Heart right ventricle (tissue), 16 donors: ENCODE results near the gene BTG4. TPM values are rescaled to one million over a fixed set of nuclear protein-coding genes. Genes with fewer than 3 reads are reported as not detected.
A peak's percentile ranks its signal among the peaks of the same experiment; 100 is the strongest.

Source experiments
- ATAC-seq, 8 donors: fragments of 200-7000 bp; cut with Tn5 transposase; one replicate each; pipeline ENCODE4 v1.9.1; 2020; ENCODE audit warnings: mild to moderate bottlenecking in 8 of 8, moderate library complexity in 8 of 8, moderate number of reproducible peaks in 1 of 8
- DNase-seq, 2 donors: peaks; one replicate each; pipeline ENCODE4 v3.0.0-alpha.2; 2020
- H3K27ac ChIP-seq, 10 donors: fragments of 200-600 bp; sonication (generic) in 2 of 10; one replicate each; pipeline versions ENCODE4 v1.5.0 to v1.8.0; 2020 to 2022; ENCODE audit warnings: mild to moderate bottlenecking in 3 of 10
- H3K27me3 ChIP-seq, 7 donors: fragments of 200-600 bp; one replicate each; pipeline ENCODE4 v1.8.0; 2021 to 2022; ENCODE audit warnings: mild to moderate bottlenecking in 2 of 7
- H3K36me3 ChIP-seq, 9 donors: fragments of 200-600 bp; sonication (generic) in 1 of 9; one replicate each; pipeline versions ENCODE4 v1.5.0 to v1.8.0; 2020 to 2022; ENCODE audit warnings: mild to moderate bottlenecking in 2 of 9
- H3K4me1 ChIP-seq, 9 donors: fragments of 200-600 bp; sonication (generic) in 1 of 9; one replicate each; pipeline versions ENCODE4 v1.5.0 to v1.8.0; 2020 to 2022; ENCODE audit warnings: mild to moderate bottlenecking in 4 of 9
- H3K4me3 ChIP-seq, 10 donors: fragments of 200-600 bp; sonication (generic) in 2 of 10; one replicate each; pipeline versions ENCODE4 v1.5.0 to v1.8.0; 2020 to 2022; ENCODE audit warnings: mild to moderate bottlenecking in 7 of 10, moderate library complexity in 2 of 10
- H3K9me3 ChIP-seq, 11 donors: fragments of 200-600 bp in 10 of 11; sonication (generic) in 2 of 11; one replicate each; pipeline versions ENCODE4 v1.5.0 to v1.8.0; 2013 to 2022; ENCODE audit warnings: mild to moderate bottlenecking in 2 of 11, control low read depth in 1 of 11, moderate library complexity in 1 of 11
- CTCF ChIP-seq, 9 donors: fragments of 200-600 bp; sonication (generic) in 2 of 9; IDR thresholded peaks; one replicate each; pipeline versions ENCODE4 v1.5.0 to v1.8.0; 2021 to 2022; ENCODE audit warnings: antibody characterized with exemption in 9 of 9, mild to moderate bottlenecking in 5 of 9, moderate library complexity in 1 of 9
- WGBS, 2 donors: extraction: QIAGEN DNeasy Blood & Tissue Kit; methylation state at CpG; one replicate each; pipeline ENCODE4 v1.1.7; 2013; ENCODE audit warnings: inconsistent platforms in 1 of 2; 5-methylcytosine and 5-hydroxymethylcytosine counted together
- intact Hi-C, 10 donors: fragments of 100-400 bp; cut with DNase I; formaldehyde crosslinking; loops; one replicate each; pipeline versions ENCODE4 v1.11.1 to v1.14.2; 2022
- polyA plus RNA-seq, 2 donors: library from polyadenylated mRNA; stranded (reverse); fragments of 200-250 nt; gene quantifications; one replicate each; pipeline ENCODE4 v1.2.3, GENCODE V29; 2013
- total RNA-seq, 10 donors: library from RNA; stranded (reverse); fragmentation: NEBNext Ultra II Directional in 3 of 10; extraction: Animal tissue kit (Norgen Biotek cat#: 25700) in 3 of 10; gene quantifications; one replicate each; pipeline versions ENCODE4 v1.2.1 to v1.2.4, GENCODE V29; 2021 to 2023
- donor health status: Arrhythmogenic right ventricular cardiomyopathy.
- donor health status: ischemic (EF 13 %, LVEDD 7.1; RV severe dilation, severe dysfunction).
- donor health status: healthy with polysubstance abuse.
- donor health status: DM: no; HTN: yes; CAD: no.
- donor health status: DM: no; HTN: no; CAD: no.
- donor health status: ischemic (EF 25% LVEDD 6.9; RV normal size, moderate dysfunction).
- donor health status: ischemic (EF 25% LVEDD 5.7; RV mildly dilated, moderate dysfunction).
- donor health status: healthy.
- donor health status: DM: yes; HTN: yes; CAD: no.
- donor health status: Ischemic cardiomyopathy.
- donor health status: ischemic (EF 35%, LVEDD 5.7; RV mildly dilated, moderate dysfunction).
- donor health status: nonischemic (EF 11% LVEDD 7.7; RV severe dilation, severe dysfunction).
- donor health status: DM: yes; HTN: yes; CAD: no.
- donor health status: PGD.
- donor health status: ischemic (EF 29% LVEDD 5.4; RV normal size, mild dysfunction).
- donor health status: nonischemic (EF 23%, LVEDD 6.1; RV moderate dilation, normal function).

BTG4 gene
- total and polyA plus RNA-seq, 12 donors = not detected

- 74 to 79% methylated on average over 5 of the region's 5 CpGs for WGBS, 2 donors
- DNase-seq = no peak
- Histone ChIP-seq H3K4me1 (no peaks in the 10 kb centered on the region), H3K4me3 (no peak overlapping the region), H3K27me3 (peaks cover 0 to 35% (median 16%) of the 10 kb centered on the region in 7 donors), H3K27ac (no peak overlapping the region), H3K36me3 (no peaks in the 10 kb centered on the region), H3K9me3 (no peaks in the 10 kb centered on the region)
- ATAC-seq = peak in 1 of 8 donors; percentile 32
- intact Hi-C loops = no loop called here
- TF ChIP-seq CTCF (IDR thresholded peaks at IDR 0.05) = no peak
Measured at GRCh38 chr11:111462329-111462728, 49.9 kb downstream of the BTG4 start.

- no peak for TF ChIP-seq CTCF (IDR thresholded peaks at IDR 0.05)
- Histone ChIP-seq H3K4me3 (no peak overlapping the region), H3K27me3 (peaks cover 0 to 41% (median 16%) of the 10 kb centered on the region in 7 donors), H3K36me3 (no peaks in the 10 kb centered on the region), H3K27ac (no peak overlapping the region), H3K9me3 (no peaks in the 10 kb centered on the region), H3K4me1 (no peaks in the 10 kb centered on the region)
- DNase-seq (no peak), ATAC-seq (no peak)
- intact Hi-C loops = no loop called here
- 87 to 93% methylated on average over 11 of the region's 11 CpGs for WGBS, 2 donors
Measured at GRCh38 chr11:111461460-111462235, 50.5 kb downstream of the BTG4 start.

- 50 to 60% methylated on average over 5 of the region's 5 CpGs for WGBS, 2 donors
- Histone ChIP-seq H3K4me1 (no peaks in the 10 kb centered on the region), H3K27me3 (peaks cover 0 to 43% (median 16%) of the 10 kb centered on the region in 7 donors), H3K9me3 (no peaks in the 10 kb centered on the region), H3K4me3 (no peak overlapping the region), H3K36me3 (no peaks in the 10 kb centered on the region), H3K27ac (no peak overlapping the region)
- intact Hi-C loops = no loop called here
- no peak for DNase-seq
- TF ChIP-seq CTCF (IDR thresholded peaks at IDR 0.05) = no peak
- ATAC-seq = no peak
Measured at GRCh38 chr11:111460856-111461255, 51.3 kb downstream of the BTG4 start.

- 78 to 80% methylated on average over 4 of the region's 4 CpGs for WGBS, 2 donors
- H3K4me3 ChIP-seq = no peak overlapping the region
- DNase-seq (no peak), ATAC-seq (no peak)
- no peaks in the 10 kb centered on the region for H3K36me3 ChIP-seq
- intact Hi-C loops = no loop called here
- TF ChIP-seq CTCF (IDR thresholded peaks at IDR 0.05) = no peak
- H3K27ac ChIP-seq = no peak overlapping the region
- H3K27me3 ChIP-seq = peaks cover 0 to 47% (median 16%) of the 10 kb centered on the region in 7 donors
- H3K4me1 ChIP-seq = no peaks in the 10 kb centered on the region
- no peaks in the 10 kb centered on the region for H3K9me3 ChIP-seq
Measured at GRCh38 chr11:111460340-111460739, 51.8 kb downstream of the BTG4 start.
